ENCODE measurements around the gene DARS1.

GRCh38 chr2:135974036-135974435 lies 11.4 kb downstream of the DARS1 start:
- TF ChIP-seq CTCF (IDR thresholded peaks at IDR 0.05; ENCODE audit: borderline replicate concordance, extremely low read depth, low read length, poor library complexity, severe bottlenecking) (no peak), EZH2 (IDR thresholded peaks at IDR 0.05; ENCODE audit: borderline replicate concordance, low read depth, low read length, severe bottlenecking) (no peak)

All from DND-41 (cell line).